SK-N-SH (cell line): Measurements from ENCODE around the gene TEKT2. TPM values are rescaled to one million over a fixed set of nuclear protein-coding genes. Genes with fewer than 3 reads are reported as not detected.
A peak's percentile ranks its signal among the peaks of the same experiment; 100 is the strongest.

Experiments used
- CTCF ChIA-PET: fragments of 300-600, 350-600 bp; formaldehyde crosslinking; extraction: SDS; loops from one replicate; lab custom pipeline; 2021; lab: Yijun Ruan, JAX
- POLR2A ChIA-PET: fragments of 350-600 bp; sonication (Branson Sonifier 250); formaldehyde crosslinking; extraction: SDS; loops from one replicate; lab custom pipeline; 2020; ENCODE audit warnings: antibody characterized with exemption, inconsistent platforms; lab: Yijun Ruan, JAX
- DNase-seq: peaks from one replicate; pipeline ENCODE4 v3.0.0; 2012
- H2AFZ ChIP-seq: fragments of 200-600 bp; sonication (generic); 2 replicates; pipeline ENCODE4 v1.8.1; 2016; ENCODE audit warnings: antibody characterized with exemption, mild to moderate bottlenecking, low read depth
- H3F3A ChIP-seq: fragments of 200-600 bp; sonication (generic); replicated peaks from 2 replicates; pipeline ENCODE3; 2016; ENCODE audit warnings: antibody characterized with exemption, mild to moderate bottlenecking; ENCODE audit not compliant: insufficient read depth
- H3K27ac ChIP-seq, 2 experiments: fragments of 200-500 bp in 1 of 2; fragments of 200-600 bp in 1 of 2; sonication (Bioruptor generic) in 1 of 2; sonication (generic), shearing (Covaris generic) in 1 of 2; 2 replicates each; pipeline versions ENCODE4 v1.5.1 to v1.6.1; 2014 to 2016; ENCODE audit warnings: low read depth in 2 of 2, inconsistent platforms in 1 of 2, low read length in 1 of 2, mild to moderate bottlenecking in 1 of 2, mixed read lengths in 1 of 2
- H3K27me3 ChIP-seq: fragments of 200-600 bp; sonication (generic), shearing (Covaris generic); 2 replicates; pipeline ENCODE4 v1.6.1; 2016; ENCODE audit warnings: mixed run types; ENCODE audit not compliant: insufficient read depth
- H3K36me3 ChIP-seq, 2 experiments: fragments of 200-500 bp in 1 of 2; fragments of 200-600 bp in 1 of 2; sonication (Bioruptor generic) in 1 of 2; sonication (generic) in 1 of 2; replicated peaks in 1 of 2; 2 replicates each; pipeline versions ENCODE3 to v1.5.1; 2014 to 2016; ENCODE audit warnings: low read length in 1 of 2, mild to moderate bottlenecking in 1 of 2; ENCODE audit not compliant: insufficient read depth in 2 of 2, control insufficient read depth in 1 of 2
- H3K4me1 ChIP-seq, 2 experiments: fragments of 200-500 bp in 1 of 2; fragments of 200-600 bp in 1 of 2; sonication (Bioruptor generic) in 1 of 2; sonication (generic), shearing (Covaris generic) in 1 of 2; 2 replicates each; pipeline versions ENCODE4 v1.5.1 to v1.6.1; 2014 to 2016; ENCODE audit warnings: low read depth in 1 of 2, low read length in 1 of 2, mixed run types in 1 of 2; ENCODE audit not compliant: insufficient read depth in 2 of 2, control insufficient read depth in 1 of 2
- H3K4me2 ChIP-seq: fragments of 200-600 bp; sonication (generic), shearing (Covaris generic); 2 replicates; pipeline ENCODE4 v1.6.1; 2017; ENCODE audit warnings: mixed run types
- H3K4me3 ChIP-seq, 2 experiments: fragments of 200-500 bp in 1 of 2; fragments of 200-600 bp in 1 of 2; sonication (Bioruptor generic) in 1 of 2; sonication (generic), shearing (Covaris generic) in 1 of 2; 2 replicates each; pipeline versions ENCODE4 v1.5.1 to v1.8.1; 2014 to 2016; ENCODE audit warnings: low read depth in 2 of 2, inconsistent platforms in 1 of 2, low read length in 1 of 2, mild to moderate bottlenecking in 1 of 2, mixed read lengths in 1 of 2, moderate library complexity in 1 of 2
- H3K79me2 ChIP-seq: fragments of 200-600 bp; sonication (generic); 2 replicates; pipeline ENCODE4 v1.8.1; 2017; ENCODE audit warnings: mild to moderate bottlenecking; ENCODE audit not compliant: insufficient read depth
- H3K9ac ChIP-seq: fragments of 200-600 bp; sonication (generic); 2 replicates; pipeline ENCODE4 v1.6.1; 2017; ENCODE audit warnings: mixed run types
- H3K9me2 ChIP-seq: fragments of 200-600 bp; sonication (generic); 2 replicates; pipeline ENCODE4 v1.6.1; 2017; ENCODE audit warnings: mixed run types
- H3K9me3 ChIP-seq: fragments of 200-600 bp; sonication (generic); 2 replicates; pipeline ENCODE4 v1.6.1; 2017; ENCODE audit warnings: mixed run types, mild to moderate bottlenecking, moderate library complexity
- H4K20me1 ChIP-seq: fragments of 200-600 bp; sonication (generic); 2 replicates; pipeline ENCODE4 v1.6.1; 2017; ENCODE audit warnings: mild to moderate bottlenecking, mixed run types; ENCODE audit not compliant: insufficient read depth
- CHD2 ChIP-seq: fragments of 150-350 bp; IDR thresholded peaks from 2 replicates; pipeline ENCODE4 v1.6.1; 2018; ENCODE audit warnings: low read length; ENCODE audit not compliant: partially characterized antibody
- FOSL2 ChIP-seq: IDR thresholded peaks from 2 replicates; pipeline ENCODE4 v1.4.0; 2012; ENCODE audit warnings: low read depth, mild to moderate bottlenecking, moderate library complexity, borderline replicate concordance
- GABPA ChIP-seq: IDR thresholded peaks from 2 replicates; pipeline ENCODE4 v1.4.0; 2012; ENCODE audit warnings: low read depth, mild to moderate bottlenecking
- GATA2 ChIP-seq: sonication (generic); formaldehyde crosslinking; IDR thresholded peaks from 2 replicates; pipeline ENCODE4 v1.5.0; 2020; ENCODE audit warnings: mild to moderate bottlenecking, missing genetic modification reagents
- JUND ChIP-seq: IDR thresholded peaks from 2 replicates; pipeline ENCODE4 v1.4.0; 2012
- MXI1 ChIP-seq: IDR thresholded peaks from 2 replicates; pipeline ENCODE4 v1.6.1; 2012; ENCODE audit warnings: mild to moderate bottlenecking, low read depth, low read length, improper control_type of control experiment
- NFIC ChIP-seq: IDR thresholded peaks from 2 replicates; pipeline ENCODE4 v1.4.0; 2012; ENCODE audit warnings: borderline replicate concordance
- RFX5 ChIP-seq: IDR thresholded peaks from 2 replicates; pipeline ENCODE4 v1.6.1; 2012; ENCODE audit warnings: mild to moderate bottlenecking, improper control_type of control experiment, low read length
- RXRA ChIP-seq: IDR thresholded peaks from 2 replicates; pipeline ENCODE4 v1.4.0; 2012; ENCODE audit warnings: low read depth, mild to moderate bottlenecking, borderline replicate concordance
- SIN3A ChIP-seq: IDR thresholded peaks from 2 replicates; pipeline ENCODE4 v1.6.1; 2012; ENCODE audit warnings: low read depth, mild to moderate bottlenecking, low read length, moderate library complexity, borderline replicate concordance
- TAF1 ChIP-seq: IDR thresholded peaks from 2 replicates; pipeline ENCODE4 v1.6.1; 2012; ENCODE audit warnings: low read depth, mild to moderate bottlenecking, low read length, moderate library complexity, borderline replicate concordance
- USF2 ChIP-seq: fragments of 150-350 bp; IDR thresholded peaks from 2 replicates; pipeline ENCODE4 v1.6.1; 2017; ENCODE audit warnings: antibody characterized with exemption, low read length, low read depth, borderline replicate concordance
- ZBTB33 ChIP-seq: IDR thresholded peaks from 2 replicates; pipeline ENCODE4 v1.4.0; 2012; ENCODE audit warnings: low read depth, borderline replicate concordance
- WGBS: methylation state at CpG from one replicate; pipeline ENCODE4 v1.1.6; 2017; ENCODE audit warnings: low lambda C conversion rate; 5-methylcytosine and 5-hydroxymethylcytosine counted together
- polyA plus RNA-seq, 3 experiments: library from polyadenylated mRNA; depleted of rRNA; stranded (reverse); fragments of >200 nt; gene quantifications; 2 replicates each; pipeline ENCODE4 v1.2.3, GENCODE V29; 2012
- TF ChIP-seq, protein P1 (sequence below): IDR thresholded peaks from 2 replicates; pipeline ENCODE4 v1.4.0; 2012; ENCODE audit warnings: low read depth
- TF ChIP-seq, protein P2 (sequence below): IDR thresholded peaks from 2 replicates; pipeline ENCODE4 v1.6.1; 2012; ENCODE audit warnings: mild to moderate bottlenecking, low read depth, low read length, moderate library complexity
- TF ChIP-seq, protein P3 (sequence below): fragments of 200-600 bp; sonication (generic); IDR thresholded peaks from 2 replicates; pipeline ENCODE4 v1.6.1; 2017; ENCODE audit warnings: antibody characterized with exemption, mild to moderate bottlenecking, moderate library complexity

The TEKT2 gene
- polyA plus RNA-seq, 1 of the 3 experiments (the other 2 are of a cell fraction) = 1.2 TPM

DNA sequence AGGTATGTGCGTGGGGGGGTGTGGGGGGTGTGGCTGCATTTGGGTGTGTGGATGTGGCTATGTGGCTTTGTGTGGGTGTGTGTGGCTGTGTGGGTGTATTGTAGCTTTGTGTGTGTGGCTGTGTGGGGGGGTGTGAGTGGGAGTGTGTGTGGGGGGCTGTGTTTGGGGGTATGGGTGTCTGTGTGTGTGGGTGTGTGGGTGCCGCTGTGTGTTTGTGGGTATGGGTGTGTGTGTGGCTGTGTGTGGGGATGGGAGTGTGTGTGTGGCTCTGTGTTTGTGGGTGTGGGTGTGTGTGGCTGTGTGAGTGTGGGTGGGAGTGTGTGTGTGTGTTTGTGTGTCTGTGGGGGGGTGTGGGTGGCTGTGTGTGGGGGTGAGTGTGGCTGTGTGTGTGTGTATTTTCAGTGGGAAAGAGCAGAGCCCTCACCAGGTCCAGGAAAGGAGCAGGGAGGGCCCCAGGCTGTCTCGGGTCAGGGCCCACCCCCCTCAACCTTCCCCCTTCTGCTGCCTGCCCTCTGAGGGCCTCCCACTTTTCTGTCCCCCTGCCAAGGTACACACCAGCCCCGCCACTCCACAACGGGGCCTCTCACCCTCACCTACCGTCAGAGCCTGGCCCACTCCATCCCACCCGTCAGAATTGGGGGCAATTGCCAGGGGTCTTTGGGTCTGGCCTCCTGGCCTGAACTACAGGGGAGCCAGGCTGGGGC, 43.1 kb downstream of the TEKT2 start:
- no peak overlapping the region for H3K4me2 ChIP-seq
- H3K27me3 ChIP-seq = no peaks in the 10 kb centered on the region
- H3K79me2 ChIP-seq = no peaks in the 10 kb centered on the region
- H3F3A ChIP-seq = peaks cover 6% of the 10 kb centered on the region
- ChIA-PET POLR2A (no interaction called here), CTCF (interaction anchor here (1.2 to 17.9 kb wide), 2 partner anchors 10 to 22 kb away, joined by 3 to 700 read pairs; partner anchors contain the start of gene ADPRS)
- no peaks in the 10 kb centered on the region for H4K20me1 ChIP-seq
- peaks cover 0 to 4% of the 10 kb centered on the region in 2 experiments; a peak in 1 of 4 replicates for H3K4me1 ChIP-seq
- WGBS = 90% methylated on average over 7 of the region's 7 CpGs
- no peaks in the 10 kb centered on the region for H3K9me2 ChIP-seq
- peak; percentile 48 for DNase-seq
- no peaks in the 10 kb centered on the region for H3K9me3 ChIP-seq
- no peak overlapping the region for H2AFZ ChIP-seq
- TF ChIP-seq NFIC = no peak
- no peak for TF ChIP-seq RXRA
- no peak for TF ChIP-seq CHD2
- TF ChIP-seq, protein P1, sequence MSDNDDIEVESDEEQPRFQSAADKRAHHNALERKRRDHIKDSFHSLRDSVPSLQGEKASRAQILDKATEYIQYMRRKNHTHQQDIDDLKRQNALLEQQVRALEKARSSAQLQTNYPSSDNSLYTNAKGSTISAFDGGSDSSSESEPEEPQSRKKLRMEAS = no peak
- no peak for TF ChIP-seq TAF1
- TF ChIP-seq SIN3A = no peak
- no peak for TF ChIP-seq MXI1
- no peak for TF ChIP-seq RFX5
- no peak for TF ChIP-seq GATA2 (CRISPR knock-in tag)
- no peaks in the 10 kb centered on the region for H3K36me3 ChIP-seq
- no peak overlapping the region for H3K4me3 ChIP-seq
- no peak overlapping the region for H3K27ac ChIP-seq
- H3K9ac ChIP-seq = no peak overlapping the region

- H2AFZ ChIP-seq = no peak overlapping the region
- no peaks in the 10 kb centered on the region for H4K20me1 ChIP-seq
- no peaks in the 10 kb centered on the region for H3K9me2 ChIP-seq
- no peaks in the 10 kb centered on the region for H3K36me3 ChIP-seq
- peaks cover 6% of the 10 kb centered on the region for H3F3A ChIP-seq
- peak; percentile 25 for DNase-seq
- WGBS = 99% methylated on average over 8 of the region's 11 CpGs
- no peaks in the 10 kb centered on the region for H3K9me3 ChIP-seq
- H3K4me1 ChIP-seq = peaks cover 5% of the 10 kb centered on the region in 2 experiments; a peak in 3 of 4 replicates
- ChIA-PET POLR2A (no interaction called here), CTCF (interaction anchor here (0.9 to 17.9 kb wide), 4 partner anchors 9 to 23 kb away, joined by 3 to 700 read pairs (median 4); partner anchors contain the start of genes ADPRS and TRAPPC3)
- H3K27me3 ChIP-seq = no peaks in the 10 kb centered on the region
- no peak overlapping the region for H3K27ac ChIP-seq
- no peak overlapping the region for H3K4me2 ChIP-seq
- no peak overlapping the region for H3K9ac ChIP-seq
- H3K4me3 ChIP-seq = no peak overlapping the region
- no peaks in the 10 kb centered on the region for H3K79me2 ChIP-seq
- TF ChIP-seq FOSL2 (no peak), GABPA (no peak), RFX5 (no peak), JUND (no peak), USF2 (no peak), ZBTB33 (no peak), GATA2 (CRISPR knock-in tag) (no peak), NFIC (no peak)
- TF ChIP-seq, protein P2, sequence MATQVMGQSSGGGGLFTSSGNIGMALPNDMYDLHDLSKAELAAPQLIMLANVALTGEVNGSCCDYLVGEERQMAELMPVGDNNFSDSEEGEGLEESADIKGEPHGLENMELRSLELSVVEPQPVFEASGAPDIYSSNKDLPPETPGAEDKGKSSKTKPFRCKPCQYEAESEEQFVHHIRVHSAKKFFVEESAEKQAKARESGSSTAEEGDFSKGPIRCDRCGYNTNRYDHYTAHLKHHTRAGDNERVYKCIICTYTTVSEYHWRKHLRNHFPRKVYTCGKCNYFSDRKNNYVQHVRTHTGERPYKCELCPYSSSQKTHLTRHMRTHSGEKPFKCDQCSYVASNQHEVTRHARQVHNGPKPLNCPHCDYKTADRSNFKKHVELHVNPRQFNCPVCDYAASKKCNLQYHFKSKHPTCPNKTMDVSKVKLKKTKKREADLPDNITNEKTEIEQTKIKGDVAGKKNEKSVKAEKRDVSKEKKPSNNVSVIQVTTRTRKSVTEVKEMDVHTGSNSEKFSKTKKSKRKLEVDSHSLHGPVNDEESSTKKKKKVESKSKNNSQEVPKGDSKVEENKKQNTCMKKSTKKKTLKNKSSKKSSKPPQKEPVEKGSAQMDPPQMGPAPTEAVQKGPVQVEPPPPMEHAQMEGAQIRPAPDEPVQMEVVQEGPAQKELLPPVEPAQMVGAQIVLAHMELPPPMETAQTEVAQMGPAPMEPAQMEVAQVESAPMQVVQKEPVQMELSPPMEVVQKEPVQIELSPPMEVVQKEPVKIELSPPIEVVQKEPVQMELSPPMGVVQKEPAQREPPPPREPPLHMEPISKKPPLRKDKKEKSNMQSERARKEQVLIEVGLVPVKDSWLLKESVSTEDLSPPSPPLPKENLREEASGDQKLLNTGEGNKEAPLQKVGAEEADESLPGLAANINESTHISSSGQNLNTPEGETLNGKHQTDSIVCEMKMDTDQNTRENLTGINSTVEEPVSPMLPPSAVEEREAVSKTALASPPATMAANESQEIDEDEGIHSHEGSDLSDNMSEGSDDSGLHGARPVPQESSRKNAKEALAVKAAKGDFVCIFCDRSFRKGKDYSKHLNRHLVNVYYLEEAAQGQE = no peak
- TF ChIP-seq, protein P3, sequence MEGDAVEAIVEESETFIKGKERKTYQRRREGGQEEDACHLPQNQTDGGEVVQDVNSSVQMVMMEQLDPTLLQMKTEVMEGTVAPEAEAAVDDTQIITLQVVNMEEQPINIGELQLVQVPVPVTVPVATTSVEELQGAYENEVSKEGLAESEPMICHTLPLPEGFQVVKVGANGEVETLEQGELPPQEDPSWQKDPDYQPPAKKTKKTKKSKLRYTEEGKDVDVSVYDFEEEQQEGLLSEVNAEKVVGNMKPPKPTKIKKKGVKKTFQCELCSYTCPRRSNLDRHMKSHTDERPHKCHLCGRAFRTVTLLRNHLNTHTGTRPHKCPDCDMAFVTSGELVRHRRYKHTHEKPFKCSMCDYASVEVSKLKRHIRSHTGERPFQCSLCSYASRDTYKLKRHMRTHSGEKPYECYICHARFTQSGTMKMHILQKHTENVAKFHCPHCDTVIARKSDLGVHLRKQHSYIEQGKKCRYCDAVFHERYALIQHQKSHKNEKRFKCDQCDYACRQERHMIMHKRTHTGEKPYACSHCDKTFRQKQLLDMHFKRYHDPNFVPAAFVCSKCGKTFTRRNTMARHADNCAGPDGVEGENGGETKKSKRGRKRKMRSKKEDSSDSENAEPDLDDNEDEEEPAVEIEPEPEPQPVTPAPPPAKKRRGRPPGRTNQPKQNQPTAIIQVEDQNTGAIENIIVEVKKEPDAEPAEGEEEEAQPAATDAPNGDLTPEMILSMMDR = no peak
These were observed 44.4 kb downstream of the TEKT2 start for GRCh38 chr1:36128126-36128904.
